GM15510 (cell line): ENCODE data around the gene PAX7.

Source experiments
- POLR2A ChIP-seq: IDR thresholded peaks from 3 replicates; pipeline ENCODE4 v1.6.1; 2011; ENCODE audit warnings: borderline replicate concordance; ENCODE audit not compliant: insufficient read length; ENCODE audit errors: extremely low read depth

The PAX7 gene

GRCh38 chr1:18630511-18631495 is at the start of gene PAX7:
Gene PAX7, plus strand, starts transcription at chr1:18630846. Its CDS starts 758 bp downstream, at chr1:18631604.
- TF ChIP-seq POLR2A = no peak

GRCh38 chr1:18581420-18581880 is 49.2 kb upstream of the PAX7 start:
- TF ChIP-seq POLR2A = no peak

GRCh38 chr1:18582890-18583289 is 47.8 kb upstream of the PAX7 start:
- TF ChIP-seq POLR2A = no peak

GRCh38 chr1:18583326-18583941 is 47.2 kb upstream of the PAX7 start:
- no peak for TF ChIP-seq POLR2A

- no peak for TF ChIP-seq POLR2A
Measured at GRCh38 chr1:18588093-18588492, 42.6 kb upstream of the PAX7 start.

GRCh38 chr1:18592368-18592767 is 38.3 kb upstream of the PAX7 start:
- TF ChIP-seq POLR2A = no peak

- no peak for TF ChIP-seq POLR2A
Measured at GRCh38 chr1:18597160-18598042, 33.2 kb upstream of the PAX7 start.

GRCh38 chr1:18599086-18599485 is 31.6 kb upstream of the PAX7 start:
- TF ChIP-seq POLR2A = no peak

- TF ChIP-seq POLR2A = no peak
Measured at GRCh38 chr1:18599704-18600103, 30.9 kb upstream of the PAX7 start.

GRCh38 chr1:18602533-18603211 is 28.0 kb upstream of the PAX7 start:
- no peak for TF ChIP-seq POLR2A

- TF ChIP-seq POLR2A = no peak
Measured at GRCh38 chr1:18603212-18603852, 27.3 kb upstream of the PAX7 start.

- TF ChIP-seq POLR2A = no peak
Measured at GRCh38 chr1:18606443-18607288, 24.0 kb upstream of the PAX7 start.

- TF ChIP-seq POLR2A = no peak
Measured at GRCh38 chr1:18607289-18607760, 23.3 kb upstream of the PAX7 start.

GRCh38 chr1:18608534-18608933 is 22.1 kb upstream of the PAX7 start:
- no peak for TF ChIP-seq POLR2A

- no peak for TF ChIP-seq POLR2A
Measured at GRCh38 chr1:18611311-18611710, 19.3 kb upstream of the PAX7 start.
